Endothelial cell of umbilical vein (primary cell): ENCODE data around the gene SPANXN2. TPM values are rescaled to one million over a fixed set of nuclear protein-coding genes. Genes with fewer than 3 reads are reported as not detected.

ENCODE experiments used
- BruUV-seq: library from RNA; stranded (reverse); fragments of 400-500 nt; replicated peaks from 2 replicates; lab custom pipeline; 2021; lab: Mats Ljungman, UMichigan
- CTCF ChIA-PET: fragments of 300-600, 350-600 bp; sonication (Branson Sonifier 250); formaldehyde crosslinking; loops from one replicate; lab custom pipeline; 2021; ENCODE audit warnings: antibody characterized with exemption, inconsistent platforms; lab: Charles Lee
- POLR2A ChIA-PET: fragments of 300-600, 350-600 bp; sonication (Branson Sonifier 250); formaldehyde crosslinking; loops from one replicate; lab custom pipeline; 2021; ENCODE audit warnings: antibody characterized with exemption, inconsistent platforms; lab: Charles Lee
- DNase-seq: peaks from one replicate; pipeline ENCODE4 v3.0.0-alpha.2; 2011; ENCODE audit warnings: low read depth, low spot score
- FAIRE-seq: peaks from 2 replicates; lab custom pipeline; 2011; peaks lifted over from hg19 to GRCh38; lab: Jason Lieb, UNC
- H2AFZ ChIP-seq: 2 replicates; pipeline ENCODE4 v1.6.0; 2012; ENCODE audit warnings: low read depth, low read length, control low read depth, inconsistent platforms
- H3K27ac ChIP-seq: 2 replicates; pipeline ENCODE4 v1.5.1; 2011; ENCODE audit warnings: low read depth, mild to moderate bottlenecking, control low read depth, low read length, moderate library complexity; ENCODE audit not compliant: insufficient read depth
- H3K27me3 ChIP-seq, 2 experiments: 2 replicates each; pipeline versions ENCODE4 v1.6.0 to v1.6.1; 2011; ENCODE audit warnings: low read length in 2 of 2, mixed read lengths in 1 of 2; ENCODE audit not compliant: control insufficient read depth in 2 of 2, insufficient read depth in 2 of 2
- H3K36me3 ChIP-seq, 2 experiments: 2 replicates in 1 of 2; 3 replicates in 1 of 2; pipeline ENCODE4 v1.5.1; 2011; ENCODE audit warnings: low read length in 2 of 2, mild to moderate bottlenecking in 1 of 2, moderate library complexity in 1 of 2; ENCODE audit not compliant: control insufficient read depth in 2 of 2, insufficient read depth in 2 of 2; ENCODE audit errors: extremely low read depth in 1 of 2
- H3K4me1 ChIP-seq: 3 replicates; pipeline ENCODE4 v1.5.1; 2011; ENCODE audit warnings: mild to moderate bottlenecking, low read length; ENCODE audit not compliant: control insufficient read depth, insufficient read depth; ENCODE audit errors: extremely low read depth
- H3K4me2 ChIP-seq: 2 replicates; pipeline ENCODE4 v1.6.1; 2011; ENCODE audit warnings: low read length, control low read depth, mixed read lengths; ENCODE audit not compliant: insufficient read depth
- H3K4me3 ChIP-seq, 3 experiments: fragments of 200-600 bp in 1 of 3; sonication (generic), shearing (Covaris generic) in 1 of 3; replicated peaks in 1 of 3; 2 replicates each; pipeline ENCODE4 v1.5.1; 2011 to 2016; ENCODE audit warnings: control low read depth in 3 of 3, low read length in 3 of 3, mild to moderate bottlenecking in 2 of 3, inconsistent platforms in 1 of 3, low read depth in 1 of 3, moderate library complexity in 1 of 3; ENCODE audit not compliant: insufficient read depth in 1 of 3
- H3K79me2 ChIP-seq: 2 replicates; pipeline ENCODE4 v1.6.0; 2012; ENCODE audit warnings: low read length, inconsistent platforms; ENCODE audit not compliant: control insufficient read depth, insufficient read depth
- H3K9ac ChIP-seq: replicated peaks from 2 replicates; pipeline ENCODE3; 2011; ENCODE audit warnings: low read length, control low read depth; ENCODE audit not compliant: insufficient read depth; ENCODE audit errors: extremely low read depth
- H3K9me1 ChIP-seq: replicated peaks from 3 replicates; pipeline ENCODE4 v1.6.0; 2011; ENCODE audit warnings: mild to moderate bottlenecking, low read length; ENCODE audit not compliant: control insufficient read depth, insufficient read depth; ENCODE audit errors: extremely low read depth
- H3K9me3 ChIP-seq: replicated peaks from 2 replicates; pipeline ENCODE4 v1.5.1; 2012; ENCODE audit warnings: low read length, inconsistent platforms; ENCODE audit not compliant: control insufficient read depth, insufficient read depth
- H4K20me1 ChIP-seq: replicated peaks from 2 replicates; pipeline ENCODE3; 2011; ENCODE audit warnings: mild to moderate bottlenecking, low read length; ENCODE audit not compliant: control insufficient read depth, insufficient read depth; ENCODE audit errors: extremely low read depth
- EZH2 ChIP-seq: IDR thresholded peaks from 2 replicates; pipeline ENCODE4 v1.6.1; 2012; ENCODE audit warnings: borderline replicate concordance, low read depth, mild to moderate bottlenecking, moderate library complexity, low read length, inconsistent platforms; ENCODE audit not compliant: severe bottlenecking
- FOS ChIP-seq: IDR thresholded peaks from 2 replicates; pipeline ENCODE4 v1.6.1; 2011; ENCODE audit warnings: mild to moderate bottlenecking, low read length, moderate library complexity, borderline replicate concordance; ENCODE audit not compliant: insufficient read depth
- GATA2 ChIP-seq: IDR thresholded peaks from 2 replicates; pipeline ENCODE4 v1.7.0; 2011; ENCODE audit warnings: low read depth, mild to moderate bottlenecking, moderate library complexity, mixed read lengths, low read length; ENCODE audit not compliant: insufficient read length, insufficient read depth
- JUN ChIP-seq: IDR thresholded peaks from 2 replicates; pipeline ENCODE4 v1.6.1; 2011; ENCODE audit warnings: borderline replicate concordance, low read depth; ENCODE audit not compliant: insufficient read length, insufficient read depth
- MYC ChIP-seq: IDR thresholded peaks from one replicate; pipeline ENCODE4 v1.6.1; 2011; ENCODE audit warnings: mild to moderate bottlenecking, low read depth, low read length
- POLR2A ChIP-seq: IDR thresholded peaks from 2 replicates; pipeline ENCODE4 v1.6.1; 2012; ENCODE audit warnings: low read depth, mild to moderate bottlenecking, control low read depth, low read length
- POLR2AphosphoS5 ChIP-seq: IDR thresholded peaks from 2 replicates; pipeline ENCODE4 v1.6.1; 2012; ENCODE audit warnings: low read depth, mild to moderate bottlenecking, control low read depth, low read length, moderate library complexity; ENCODE audit not compliant: insufficient read depth
- dilution Hi-C: fragments of 300-500 bp; cut with MboI; formaldehyde crosslinking; loops from one replicate; pipeline ENCODE4 v1.15.0; 2019; ENCODE audit warnings: low sequenced_read_pairs; ENCODE audit not compliant: extremely low pct_ligation_motif_present
- intact Hi-C: fragments of 100-400 bp; cut with micrococcal nuclease; formaldehyde crosslinking; loops from one replicate; pipeline ENCODE4 v1.10.0; 2022
- polyA plus RNA-seq, 4 experiments: library from polyadenylated mRNA; depleted of rRNA in 3 of 4; stranded (reverse) in 3 of 4; unstranded in 1 of 4; fragments of >200 nt; gene quantifications; 2 replicates each; pipeline versions ENCODE4 v1.2.1 to v1.2.3, GENCODE V29; 2011 to 2012; ENCODE audit warnings: missing spikeins in 1 of 4
- total RNA-seq: library from RNA; stranded (reverse); gene quantifications from 2 replicates; pipeline ENCODE4 v1.2.3, GENCODE V29; 2021
- TF ChIP-seq, protein P1 (sequence below): IDR thresholded peaks from 2 replicates; pipeline ENCODE4 v1.6.1; 2011; ENCODE audit not compliant: insufficient read depth, insufficient read length
- TF ChIP-seq, protein P2 (sequence below), 2 donors: IDR thresholded peaks; 1 replicate in 1 of 2; 2 replicates in 1 of 2; pipeline ENCODE4 v1.5.1; 2011; ENCODE audit warnings: low read length in 2 of 2, mild to moderate bottlenecking in 2 of 2, moderate library complexity in 2 of 2, control low read depth in 1 of 2, inconsistent platforms in 1 of 2, low read depth in 1 of 2; ENCODE audit not compliant: insufficient read depth in 1 of 2; ENCODE audit errors: extremely low read depth in 1 of 2

Gene SPANXN2
- total and polyA plus RNA-seq, 2 donors (not counting 3 experiments of a cell fraction or from before 2014, with no cell fraction given) = not detected

DNA sequence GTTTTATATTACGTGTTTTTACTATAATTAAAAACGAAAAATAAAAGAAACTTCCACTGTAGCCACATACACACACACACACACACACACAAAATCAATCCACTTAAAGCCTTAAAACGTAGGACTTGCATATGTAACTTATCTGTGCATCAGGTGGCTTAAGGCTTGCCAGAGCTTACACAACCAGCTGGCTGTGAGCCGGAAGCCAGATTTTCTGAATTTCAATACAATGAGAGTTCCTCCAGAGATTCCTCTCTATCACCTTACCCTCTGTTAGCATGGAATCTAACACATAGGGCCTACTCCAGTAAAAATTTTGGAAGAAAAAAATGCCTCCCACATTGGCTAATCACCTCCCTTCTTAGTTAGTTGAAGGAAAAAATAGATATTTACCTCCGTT, 56.8 kb downstream of the SPANXN2 start:
- dilution Hi-C loops (no loop called here), intact Hi-C loops (loop anchor here (10.0 kb wide), 1 partner anchor 1531 kb away; no protein-coding TSS in a partner anchor)
- Histone ChIP-seq H3K4me1 (no peaks in the 10 kb centered on the region), H3K36me3 (no peaks in the 10 kb centered on the region), H3K27me3 (no peaks in the 10 kb centered on the region), H3K4me3 (no peak overlapping the region), H4K20me1 (no peaks in the 10 kb centered on the region), H3K27ac (no peak overlapping the region), H3K9me1 (no peaks in the 10 kb centered on the region), H3K9me3 (no peaks in the 10 kb centered on the region), H3K79me2 (no peaks in the 10 kb centered on the region), H3K4me2 (no peak overlapping the region), H2AFZ (no peak overlapping the region), H3K9ac (no peak overlapping the region)
- BruUV-seq = no TSS peak
- FAIRE-seq (no peak), DNase-seq (no peak)
- CTCF ChIA-PET = no interaction called here
- TF ChIP-seq GATA2 = no peak
- no peak for TF ChIP-seq EZH2
- TF ChIP-seq POLR2A = no peak
- no peak for TF ChIP-seq POLR2AphosphoS5
- no peak for TF ChIP-seq JUN
- no peak for TF ChIP-seq FOS
- TF ChIP-seq, protein P1, sequence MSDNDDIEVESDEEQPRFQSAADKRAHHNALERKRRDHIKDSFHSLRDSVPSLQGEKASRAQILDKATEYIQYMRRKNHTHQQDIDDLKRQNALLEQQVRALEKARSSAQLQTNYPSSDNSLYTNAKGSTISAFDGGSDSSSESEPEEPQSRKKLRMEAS = no peak
- TF ChIP-seq, protein P2, sequence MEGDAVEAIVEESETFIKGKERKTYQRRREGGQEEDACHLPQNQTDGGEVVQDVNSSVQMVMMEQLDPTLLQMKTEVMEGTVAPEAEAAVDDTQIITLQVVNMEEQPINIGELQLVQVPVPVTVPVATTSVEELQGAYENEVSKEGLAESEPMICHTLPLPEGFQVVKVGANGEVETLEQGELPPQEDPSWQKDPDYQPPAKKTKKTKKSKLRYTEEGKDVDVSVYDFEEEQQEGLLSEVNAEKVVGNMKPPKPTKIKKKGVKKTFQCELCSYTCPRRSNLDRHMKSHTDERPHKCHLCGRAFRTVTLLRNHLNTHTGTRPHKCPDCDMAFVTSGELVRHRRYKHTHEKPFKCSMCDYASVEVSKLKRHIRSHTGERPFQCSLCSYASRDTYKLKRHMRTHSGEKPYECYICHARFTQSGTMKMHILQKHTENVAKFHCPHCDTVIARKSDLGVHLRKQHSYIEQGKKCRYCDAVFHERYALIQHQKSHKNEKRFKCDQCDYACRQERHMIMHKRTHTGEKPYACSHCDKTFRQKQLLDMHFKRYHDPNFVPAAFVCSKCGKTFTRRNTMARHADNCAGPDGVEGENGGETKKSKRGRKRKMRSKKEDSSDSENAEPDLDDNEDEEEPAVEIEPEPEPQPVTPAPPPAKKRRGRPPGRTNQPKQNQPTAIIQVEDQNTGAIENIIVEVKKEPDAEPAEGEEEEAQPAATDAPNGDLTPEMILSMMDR (IDR thresholded peaks at IDR 0.05; ENCODE audit: extremely low read depth in 1 of 2, insufficient read depth in 1 of 2, low read depth in 1 of 2, low read length in 2 of 2) = no peak
- TF ChIP-seq MYC = no peak
- POLR2A ChIA-PET = no interaction called here

Other genes starting within 250 kb of the SPANXN2 start
- gene SPANXN3, start 203.3 kb downstream of the SPANXN2 start, total RNA-seq = not detected in 2 replicates
- gene SPANXN3, start 203.3 kb downstream of the SPANXN2 start, polyA plus RNA-seq = not detected in 2 replicates
- gene SLITRK4, start 84.7 kb downstream of the SPANXN2 start, total RNA-seq = 0.77 and 3.8 TPM in 2 replicates
- gene SLITRK4, start 84.7 kb downstream of the SPANXN2 start, polyA plus RNA-seq = 0.04 TPM in 1 of 2 replicates, not detected in the other
- not detected in 2 replicates for gene UBE2NL, start 163.3 kb upstream of the SPANXN2 start, total RNA-seq
- gene UBE2NL, start 163.3 kb upstream of the SPANXN2 start, polyA plus RNA-seq = not detected in 2 replicates